ENCODE data around the gene KIAA1755. TPM values are rescaled to one million over a fixed set of nuclear protein-coding genes. Genes with fewer than 3 reads are reported as not detected.

The KIAA1755 gene, protein sequence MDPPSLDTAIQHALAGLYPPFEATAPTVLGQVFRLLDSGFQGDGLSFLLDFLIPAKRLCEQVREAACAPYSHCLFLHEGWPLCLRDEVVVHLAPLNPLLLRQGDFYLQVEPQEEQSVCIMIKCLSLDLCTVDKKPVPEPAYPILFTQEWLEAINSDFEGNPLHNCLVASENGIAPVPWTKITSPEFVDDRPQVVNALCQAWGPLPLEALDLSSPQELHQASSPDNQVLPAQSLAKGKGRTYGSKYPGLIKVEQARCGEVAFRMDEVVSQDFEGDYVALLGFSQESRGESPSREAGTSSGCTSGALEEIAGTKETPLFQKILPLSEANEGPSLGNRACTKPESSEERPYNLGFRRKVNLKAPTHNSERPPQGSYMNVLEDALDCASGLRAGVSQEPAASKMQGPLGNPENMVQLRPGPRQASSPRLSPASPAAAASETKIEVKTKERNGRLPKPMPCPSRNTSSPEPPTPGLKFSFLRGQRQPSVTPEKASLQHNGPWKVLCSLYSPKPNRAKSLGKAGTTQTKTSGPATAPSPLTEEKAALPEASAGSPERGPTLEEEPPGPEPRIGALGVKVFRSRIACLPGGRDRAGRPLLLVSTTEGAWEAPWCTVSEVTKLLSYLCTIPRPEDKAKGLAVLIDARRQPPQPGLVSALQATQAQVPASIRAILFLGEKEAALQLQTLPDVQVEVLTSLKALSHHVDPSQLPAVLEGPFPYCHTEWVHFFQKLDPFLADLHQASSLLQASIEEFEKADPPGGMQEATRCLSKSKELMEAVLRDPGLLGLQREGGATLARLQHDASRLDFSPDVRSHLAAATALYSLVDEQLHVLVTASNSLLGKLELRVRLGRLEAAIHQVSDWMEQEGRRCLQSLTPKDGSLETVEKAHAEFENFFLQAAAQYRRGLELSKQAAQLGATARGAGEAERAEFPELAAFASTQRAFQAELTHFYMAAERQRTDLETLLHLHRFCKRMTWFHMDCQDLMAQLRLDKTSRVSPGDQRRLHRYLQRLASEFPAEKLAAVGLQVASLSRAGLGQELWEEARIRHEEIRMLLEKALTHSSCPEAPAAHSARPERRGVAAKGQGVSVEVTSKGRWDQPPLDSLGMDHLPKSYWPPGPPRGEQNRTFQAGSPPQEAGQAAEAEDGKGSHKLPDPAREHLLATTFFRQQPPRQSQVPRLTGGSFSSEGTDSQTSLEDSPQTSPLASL
- 0.13 TPM in 1 of 2 replicates, not detected in the other for total RNA-seq

DNA sequence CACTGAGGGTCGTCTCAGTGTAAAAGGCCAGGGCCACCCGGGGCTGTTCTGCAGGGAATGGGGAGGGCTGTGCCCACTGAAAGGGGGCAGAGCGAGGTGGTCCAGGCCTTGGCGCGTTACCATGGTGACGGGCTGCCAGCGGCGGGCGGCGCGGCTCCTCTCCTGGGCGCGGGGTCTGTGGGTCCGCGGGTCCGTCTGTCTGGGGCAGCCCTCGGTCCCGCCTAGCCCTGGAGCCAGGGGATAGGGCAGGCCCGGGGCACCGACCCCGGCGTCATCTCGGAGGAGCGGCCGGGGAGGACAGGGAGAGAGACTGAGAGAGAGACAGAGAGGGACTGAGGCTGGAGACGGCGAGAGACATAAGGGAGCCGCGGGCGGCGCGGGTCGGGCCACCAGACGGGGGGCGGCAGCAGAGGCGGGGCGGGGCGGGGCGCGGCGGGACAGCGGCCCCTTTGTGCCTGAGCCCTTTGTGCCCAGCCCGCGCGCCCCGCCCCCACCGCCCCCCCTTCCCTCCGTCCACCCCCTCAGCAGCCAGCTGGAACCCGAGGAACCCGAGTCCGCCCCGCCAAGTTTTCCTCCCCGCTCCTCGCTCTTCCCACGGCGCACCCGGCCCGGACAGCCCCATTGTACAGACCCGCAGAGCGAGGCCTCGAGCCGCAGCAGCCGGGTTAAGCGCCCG is at the start of gene KIAA1755:
KIAA1755 (minus strand) TSS at position 358 of the 676 bp plus-strand sequence; CDS start at position 123, 235 bp downstream.
- no peak for DNase-seq (ENCODE audit: low read depth in 2 of 2)

DNA sequence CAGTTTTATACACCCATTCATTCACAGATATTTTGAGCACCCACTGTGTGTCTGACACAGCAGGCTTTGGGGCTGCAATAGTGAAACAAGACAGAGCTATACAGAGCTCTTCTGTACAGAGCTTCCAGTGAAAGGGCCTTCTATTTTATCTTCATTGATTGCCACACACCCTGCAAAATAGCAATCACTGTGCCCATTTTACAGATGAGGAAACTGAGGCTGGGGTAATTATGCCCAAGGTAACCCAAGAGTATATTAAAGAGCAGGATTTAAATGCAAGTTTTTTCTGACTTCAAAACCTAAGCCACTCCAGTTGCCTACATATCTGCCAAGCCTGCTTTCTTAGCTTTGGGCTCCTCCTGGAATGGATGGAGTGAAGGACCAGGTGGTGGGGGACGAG is 47.9 kb upstream of the KIAA1755 start:
- no peak for DNase-seq (ENCODE audit: low read depth in 2 of 2)

DNA sequence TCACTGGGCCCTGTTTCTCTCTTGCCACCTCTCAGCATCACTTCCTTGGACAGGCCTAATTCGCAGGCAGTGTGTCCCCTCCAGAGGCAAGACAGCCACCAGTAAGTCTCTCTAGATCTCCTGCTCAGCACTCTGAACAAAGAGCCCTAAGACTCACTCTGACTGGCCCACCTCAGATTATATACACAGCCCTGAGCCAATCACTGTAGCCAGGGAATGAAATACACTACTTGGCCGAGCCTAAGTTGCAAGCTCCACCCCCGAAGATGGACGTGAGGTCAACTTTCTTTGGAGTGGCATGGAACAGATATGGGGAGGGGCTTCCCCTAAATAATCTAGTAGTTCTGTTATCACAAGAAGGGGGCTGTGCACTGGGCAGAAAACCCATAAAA is 47.5 kb upstream of the KIAA1755 start:
- DNase-seq (ENCODE audit: low read depth in 2 of 2) = no peak

DNA sequence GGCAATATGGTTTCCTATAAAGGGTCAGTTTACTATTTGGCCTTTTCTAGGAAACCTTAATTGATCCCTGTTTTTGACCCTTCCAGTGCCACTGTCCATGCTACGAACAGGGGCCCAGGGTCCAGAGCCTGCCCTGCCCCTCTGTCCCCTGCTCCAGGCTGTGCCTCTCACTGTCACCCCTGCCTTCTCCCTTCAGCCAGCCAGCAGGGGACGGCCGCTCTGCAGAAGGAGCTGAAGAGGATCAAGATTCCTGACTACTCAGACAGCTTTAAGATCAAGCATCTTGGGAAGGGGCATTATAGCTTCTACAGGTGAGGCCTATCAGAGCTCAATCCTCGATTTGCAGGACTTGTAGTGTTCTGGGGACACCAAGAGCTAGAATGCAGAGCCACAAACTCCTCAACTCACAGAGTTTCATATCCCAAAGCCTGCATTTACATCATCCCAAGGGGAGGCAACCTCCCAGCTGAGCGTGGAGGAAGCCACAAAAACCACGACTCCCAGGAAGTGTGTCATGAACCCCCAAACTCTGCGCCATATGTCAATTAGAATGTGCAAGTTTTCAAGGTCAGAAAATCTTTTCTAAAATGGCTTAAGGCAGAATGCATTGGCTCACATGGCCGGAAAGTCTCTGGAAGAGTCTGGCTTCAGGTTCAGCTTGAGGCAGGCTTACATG is 47.0 kb upstream of the KIAA1755 start:
- no peak for DNase-seq (ENCODE audit: low read depth in 2 of 2)

DNA sequence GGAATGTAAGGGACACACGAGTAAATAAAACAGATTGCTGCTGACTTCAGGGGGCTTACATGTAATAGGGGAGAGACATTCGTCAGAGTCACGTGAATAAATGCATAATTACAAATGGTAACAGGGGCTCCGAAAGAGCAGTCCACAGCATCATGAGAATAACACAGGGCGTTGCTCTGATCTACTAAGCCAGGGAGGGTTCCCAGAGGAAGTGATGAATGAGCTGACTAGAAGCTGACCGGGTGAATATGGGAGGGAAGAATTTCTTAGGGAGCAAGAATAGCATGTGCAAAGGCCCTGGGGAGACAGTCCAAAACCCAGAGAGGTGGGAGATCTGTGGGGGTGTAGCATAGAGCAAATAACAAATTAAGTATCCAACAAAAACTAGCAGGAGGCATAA is 45.8 kb upstream of the KIAA1755 start:
- no peak for DNase-seq (ENCODE audit: low read depth in 2 of 2)

DNA sequence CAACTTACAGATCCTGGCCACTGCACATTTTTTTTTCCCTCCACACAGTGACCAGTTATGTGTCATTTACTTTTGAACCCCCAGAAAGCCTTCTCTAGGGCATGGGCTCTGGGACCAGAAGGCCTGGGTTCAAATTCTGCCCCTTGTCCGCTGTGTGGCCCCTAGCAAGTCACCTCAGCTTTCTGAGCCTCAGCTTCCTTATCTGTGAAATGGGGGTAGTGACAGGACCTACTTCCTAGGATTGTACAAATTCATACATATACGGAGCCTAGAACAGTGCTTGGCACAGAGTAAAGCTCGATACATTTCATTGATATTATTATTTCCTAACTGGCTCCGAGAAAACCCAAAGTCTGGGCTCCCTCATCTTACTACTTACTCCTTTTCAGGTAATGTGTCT is 45.0 kb upstream of the KIAA1755 start:
- DNase-seq (ENCODE audit: low read depth in 2 of 2) = no peak

DNA sequence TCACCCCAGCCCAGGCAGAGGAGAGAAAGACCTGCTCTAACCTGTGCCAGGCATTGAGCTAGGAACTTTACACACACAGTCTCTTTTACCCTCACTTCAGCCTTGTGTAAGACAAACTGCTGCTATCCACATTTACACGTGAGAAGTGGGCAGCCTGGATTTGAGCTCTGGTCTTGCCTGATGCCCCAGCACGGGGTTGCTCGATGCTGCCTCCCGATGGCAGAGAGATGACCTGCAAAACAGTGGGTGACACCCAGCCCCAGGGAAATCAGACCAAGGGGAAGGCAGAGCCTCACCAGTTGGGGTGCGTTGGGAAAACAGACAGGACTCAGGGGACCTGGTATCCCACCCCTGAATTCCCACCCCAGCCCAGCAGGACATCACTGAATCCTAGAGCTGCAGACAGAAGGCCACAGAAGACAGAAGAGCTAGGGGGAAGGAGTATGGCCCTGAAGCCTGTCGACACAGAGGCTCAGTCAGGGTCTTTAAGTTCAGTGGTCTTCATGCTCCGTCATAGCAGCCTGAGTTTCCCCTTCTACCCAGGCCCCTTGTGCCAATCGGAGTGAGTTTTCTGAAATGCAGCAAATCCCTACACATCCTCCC is 44.4 kb upstream of the KIAA1755 start:
- DNase-seq (ENCODE audit: low read depth in 2 of 2) = peak; percentile 5 to 49

DNA sequence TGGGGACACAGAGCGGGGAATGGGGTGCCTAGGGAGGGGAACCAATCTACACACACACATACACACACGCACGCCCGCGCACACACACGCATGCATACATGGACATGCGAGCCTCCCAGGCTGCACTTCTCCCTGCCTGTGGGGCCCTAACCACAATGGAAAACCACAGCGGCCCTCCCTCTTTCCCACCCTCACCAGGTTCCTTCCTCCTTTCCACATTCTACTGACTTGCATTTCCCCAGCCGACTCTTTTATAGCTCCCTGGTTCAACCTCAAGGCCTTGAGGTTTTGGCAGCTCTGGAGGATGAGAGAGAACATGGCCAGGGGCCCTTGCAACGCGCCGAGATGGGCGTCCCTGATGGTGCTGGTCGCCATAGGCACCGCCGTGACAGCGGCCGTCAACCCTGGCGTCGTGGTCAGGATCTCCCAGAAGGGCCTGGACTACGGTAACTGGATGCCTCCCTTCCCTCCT is 43.4 kb upstream of the KIAA1755 start, which contains the start of gene BPI:
BPI (plus strand) TSS at position 249 of the 472 bp plus-strand sequence; CDS start at position 317, 68 bp downstream.
- DNase-seq (ENCODE audit: low read depth in 2 of 2) = no peak

DNA sequence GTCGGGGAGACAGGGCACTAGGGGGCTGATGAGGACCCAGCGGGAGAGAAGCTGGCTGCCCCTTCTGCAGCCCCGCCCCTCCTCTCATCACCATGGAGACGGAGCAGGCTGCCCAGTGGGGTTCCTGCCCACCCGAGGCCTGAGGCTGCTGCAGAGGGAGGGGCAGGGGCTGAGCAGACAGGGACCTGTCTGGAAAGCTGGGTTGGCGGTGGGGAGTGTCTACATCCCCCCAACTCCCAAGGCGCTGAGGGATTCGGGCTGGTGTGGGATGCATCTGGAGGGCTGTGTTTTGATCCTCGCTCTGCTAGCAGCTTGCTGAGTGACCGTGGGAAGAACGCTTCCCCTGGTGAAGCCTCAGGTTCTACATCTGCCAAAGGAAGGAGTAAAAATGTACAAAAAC is 42.3 kb upstream of the KIAA1755 start:
- no peak for DNase-seq (ENCODE audit: low read depth in 2 of 2)

DNA sequence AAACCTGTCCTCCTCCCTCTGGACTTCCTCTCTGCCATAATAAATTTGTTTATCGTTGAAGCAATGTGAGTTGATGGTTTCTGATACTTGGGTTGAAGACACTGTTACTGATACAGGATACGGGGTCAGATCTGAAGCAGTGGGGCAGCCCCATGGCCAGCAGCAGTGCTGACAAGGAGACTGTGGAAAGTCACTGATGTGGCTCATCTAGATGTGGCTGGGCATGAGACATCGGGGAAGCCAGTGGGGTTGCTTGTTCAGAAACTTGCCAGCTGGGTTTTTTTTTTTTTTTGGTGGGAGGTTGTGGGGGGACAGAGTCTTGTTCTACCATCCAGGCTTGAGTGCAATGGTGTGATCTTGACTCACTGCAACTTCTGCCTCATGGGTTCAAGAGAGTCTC is 40.8 kb upstream of the KIAA1755 start:
- no peak for DNase-seq (ENCODE audit: low read depth in 2 of 2)

DNA sequence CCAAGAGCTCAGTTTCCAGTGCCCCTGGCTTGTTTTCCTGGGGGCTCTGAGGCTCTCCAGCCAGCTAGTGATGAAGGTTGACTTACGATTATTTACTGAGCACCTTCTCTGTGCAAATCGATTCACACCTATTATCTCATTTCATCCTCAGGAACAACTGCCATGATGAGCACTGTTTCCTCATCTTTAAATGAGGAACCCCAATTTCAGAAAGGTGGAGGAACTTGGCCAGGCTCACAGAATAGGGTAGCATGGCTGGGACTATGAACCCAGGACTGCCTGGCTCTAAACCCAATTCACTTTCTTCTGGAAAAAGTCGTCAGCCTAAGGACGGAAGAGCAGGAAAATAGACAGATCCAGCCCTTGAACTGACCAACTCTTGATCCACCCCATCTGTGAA is 39.9 kb upstream of the KIAA1755 start:
- no peak for DNase-seq (ENCODE audit: low read depth in 2 of 2)

DNA sequence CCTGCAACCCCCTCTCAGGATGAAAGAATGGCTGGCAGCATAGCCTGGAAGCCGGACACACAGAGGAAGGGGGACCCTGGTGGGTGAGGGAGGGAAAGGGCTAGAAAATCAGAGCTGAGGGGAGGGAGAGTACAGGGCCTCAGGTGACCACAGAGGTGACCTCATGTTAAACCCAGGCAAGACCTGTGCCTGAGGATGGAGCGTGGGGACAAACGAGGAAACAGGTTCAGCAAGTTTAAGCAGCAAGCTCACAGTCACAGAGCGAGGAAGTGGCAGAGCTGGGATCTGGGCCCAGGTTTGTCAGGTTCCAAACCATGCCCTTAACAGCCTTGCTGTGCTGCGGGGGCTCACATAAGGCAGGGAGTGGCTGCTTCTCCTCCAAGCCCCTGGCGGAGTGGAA is 39.4 kb upstream of the KIAA1755 start:
- DNase-seq (ENCODE audit: low read depth in 2 of 2) = no peak

DNA sequence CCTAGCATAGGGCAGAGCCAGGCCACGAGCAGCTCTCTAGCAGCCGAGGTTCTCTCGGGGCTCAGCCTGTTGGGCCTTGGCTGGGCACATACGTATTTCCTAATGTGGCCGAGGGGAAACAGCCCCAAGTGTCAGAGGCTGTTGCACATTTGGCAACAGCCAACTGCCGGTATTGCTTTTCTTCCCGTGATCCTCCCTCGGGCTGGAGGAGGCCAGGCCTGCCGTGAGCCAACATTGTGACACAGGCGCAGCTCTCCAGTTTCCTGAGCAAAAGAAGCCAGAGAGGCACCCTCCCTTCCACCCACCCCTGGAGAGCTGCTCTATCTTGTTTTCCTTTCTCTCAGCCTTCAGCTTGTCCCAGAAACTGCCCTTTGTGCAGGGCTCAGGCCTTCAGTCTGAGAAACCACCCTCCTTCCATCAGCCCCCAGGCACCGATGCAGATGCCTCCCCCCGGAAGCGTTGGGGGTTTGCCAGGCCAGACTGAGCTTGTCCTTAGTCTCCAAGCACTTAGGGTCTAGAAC is 38.3 kb upstream of the KIAA1755 start:
- peak; percentile 9 to 25 for DNase-seq (ENCODE audit: low read depth in 2 of 2)

DNA sequence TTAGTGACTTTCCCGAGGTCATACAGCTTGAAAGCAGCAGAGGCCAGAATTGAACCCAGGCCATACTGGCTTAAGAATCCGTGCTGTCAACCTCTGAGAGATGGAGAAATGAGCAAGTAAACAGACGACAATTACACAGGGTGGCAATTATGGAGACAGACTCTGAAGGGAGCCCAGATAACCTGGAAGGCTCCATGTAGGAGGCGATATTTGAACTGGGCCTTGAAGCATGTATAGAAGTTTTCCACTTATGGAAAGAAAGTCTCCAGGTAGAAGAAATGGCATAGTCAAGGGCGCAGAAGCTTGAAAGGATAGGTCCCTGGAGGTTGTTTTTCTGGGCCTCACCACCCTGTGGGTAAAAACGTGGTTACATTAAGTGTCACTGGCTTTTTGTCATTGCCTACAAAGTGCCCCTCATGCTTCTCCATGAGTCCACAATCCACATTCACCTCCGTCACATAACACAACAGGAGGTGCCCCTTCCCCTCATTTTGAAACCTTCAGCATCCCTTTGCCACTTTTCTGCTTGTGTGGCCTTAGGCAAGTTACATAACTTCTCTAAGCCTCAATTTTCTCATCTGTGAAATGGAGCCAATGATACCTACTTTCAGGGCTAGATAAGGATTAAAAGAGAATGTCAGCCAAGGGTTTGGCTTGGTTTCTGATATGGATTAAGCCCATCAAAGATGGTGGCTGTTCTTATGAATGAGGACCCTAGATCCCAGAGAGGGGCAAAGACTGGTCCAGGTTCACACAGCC is 37.6 kb upstream of the KIAA1755 start:
- DNase-seq (ENCODE audit: low read depth in 2 of 2) = no peak

DNA sequence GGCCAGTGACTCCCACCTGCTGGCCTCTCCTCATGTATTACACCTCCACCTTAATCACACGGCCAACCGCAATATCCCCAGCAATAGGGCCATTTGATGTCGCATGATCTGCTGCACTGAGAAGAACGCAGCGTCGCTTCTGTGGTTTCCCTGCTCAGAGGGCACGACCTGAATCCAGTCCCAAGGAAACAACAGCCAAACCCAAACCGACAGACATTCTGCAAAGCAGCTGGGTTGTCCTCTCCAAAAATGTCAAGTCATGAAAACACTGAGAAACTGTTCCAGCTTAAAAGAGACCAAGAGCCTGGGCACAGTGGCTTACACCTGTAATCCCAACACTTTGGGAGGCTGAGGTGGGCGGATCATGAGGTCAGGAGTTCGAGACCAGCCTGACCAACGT is 35.9 kb upstream of the KIAA1755 start:
- DNase-seq (ENCODE audit: low read depth in 2 of 2) = no peak

DNA sequence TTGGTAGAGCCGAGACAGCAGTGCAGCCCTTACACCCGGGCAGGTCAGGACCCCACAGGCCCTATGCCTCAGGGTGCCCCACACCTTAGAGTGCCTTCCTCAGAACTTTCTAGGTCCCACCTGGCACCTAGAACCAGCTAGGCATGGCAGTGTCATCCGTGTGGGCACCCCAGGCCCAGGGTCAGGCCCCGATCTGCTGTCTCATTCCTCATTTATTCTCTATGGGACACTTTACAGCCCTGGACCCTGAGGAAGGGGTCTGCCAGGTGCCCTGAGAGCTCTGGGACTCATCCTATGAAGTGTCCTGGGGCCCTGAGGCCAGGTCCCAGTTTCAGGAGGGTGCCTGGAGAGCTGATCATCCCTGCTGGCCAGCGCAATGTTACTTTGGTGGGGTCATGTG is 35.3 kb upstream of the KIAA1755 start:
- DNase-seq (ENCODE audit: low read depth in 2 of 2) = no peak

DNA sequence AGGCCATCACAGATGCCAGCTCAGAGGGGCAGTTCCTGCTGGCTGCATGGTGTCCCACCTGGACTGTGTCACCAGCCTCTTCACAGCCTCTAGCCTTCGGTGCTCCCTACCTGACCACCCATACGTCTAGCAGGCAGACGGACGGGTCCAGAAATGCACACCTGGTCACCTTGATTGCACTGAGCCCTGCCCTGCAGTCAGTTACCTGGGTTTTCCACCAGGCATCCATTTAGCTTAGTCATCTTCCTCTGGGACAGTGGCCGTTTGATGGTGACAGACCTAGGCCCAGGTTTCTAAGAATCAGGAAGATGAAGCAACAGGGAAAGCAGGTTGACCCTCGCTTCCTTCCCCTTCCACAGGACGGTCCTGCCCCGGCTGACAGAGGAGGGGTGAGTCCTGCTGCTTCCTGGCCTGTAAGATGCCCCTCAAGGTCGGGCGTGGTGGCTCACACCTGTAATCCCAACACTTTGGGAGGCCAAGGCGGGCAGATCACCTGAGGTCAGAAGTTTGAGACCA is 33.6 kb upstream of the KIAA1755 start:
- no peak for DNase-seq (ENCODE audit: low read depth in 2 of 2)

DNA sequence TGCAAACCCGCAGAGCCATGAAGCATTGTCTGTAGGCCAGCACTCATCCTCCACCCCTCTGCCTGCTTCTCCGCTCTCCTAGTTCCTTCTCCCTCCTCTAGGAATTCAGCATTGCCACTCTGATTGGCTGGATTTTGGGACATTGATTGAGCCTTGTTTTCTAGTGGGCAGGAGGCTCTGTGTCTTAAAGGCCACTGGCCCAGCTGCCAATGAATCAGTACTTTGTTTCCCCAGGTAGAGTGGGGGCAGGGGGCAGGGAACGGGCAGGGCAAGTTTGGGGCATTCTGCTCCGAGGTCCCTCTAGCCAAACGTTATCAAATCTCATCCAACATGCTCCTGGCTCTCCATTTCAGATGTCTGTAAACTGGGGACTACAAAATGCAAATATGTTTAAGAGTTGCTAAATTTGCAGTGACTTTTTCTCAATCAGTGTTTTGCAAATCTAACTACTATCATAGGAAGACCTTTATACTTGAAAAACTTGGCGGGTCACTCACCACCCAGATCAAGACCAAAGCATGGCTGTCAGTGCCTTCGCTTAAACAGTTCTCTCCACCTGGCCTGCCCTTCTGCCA is 33.0 kb upstream of the KIAA1755 start:
- DNase-seq (ENCODE audit: low read depth in 2 of 2) = no peak

DNA sequence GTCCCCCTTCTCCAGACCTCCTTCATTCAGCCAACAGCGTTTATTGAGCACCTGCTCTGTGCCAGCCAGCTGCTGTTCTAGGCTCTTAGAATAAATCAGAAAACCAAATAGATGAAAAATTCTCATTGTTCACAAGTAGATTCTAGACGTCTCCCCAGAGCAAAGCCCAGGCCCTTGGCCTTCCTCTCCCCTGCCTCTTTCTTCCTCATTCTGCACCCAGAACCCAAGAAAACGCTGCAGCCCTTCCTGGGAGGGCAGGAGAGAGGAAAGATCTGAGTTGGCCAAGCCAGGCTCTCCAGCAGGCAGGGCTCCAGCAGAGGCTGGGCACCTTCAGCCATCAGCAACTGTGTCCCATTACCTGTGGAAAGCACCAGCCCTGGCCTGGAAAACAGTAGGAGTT is 31.4 kb upstream of the KIAA1755 start:
- DNase-seq (ENCODE audit: low read depth in 2 of 2) = no peak
